GM21390 (cell line): Measurements from ENCODE around the gene DDIT3.

Experiments
- ATAC-seq: cut with Tn5 transposase; IDR thresholded peaks from one replicate; pipeline ENCODE4 v1.9.1; 2021; ENCODE audit not compliant: unreplicated experiment

The DDIT3 gene

DNA sequence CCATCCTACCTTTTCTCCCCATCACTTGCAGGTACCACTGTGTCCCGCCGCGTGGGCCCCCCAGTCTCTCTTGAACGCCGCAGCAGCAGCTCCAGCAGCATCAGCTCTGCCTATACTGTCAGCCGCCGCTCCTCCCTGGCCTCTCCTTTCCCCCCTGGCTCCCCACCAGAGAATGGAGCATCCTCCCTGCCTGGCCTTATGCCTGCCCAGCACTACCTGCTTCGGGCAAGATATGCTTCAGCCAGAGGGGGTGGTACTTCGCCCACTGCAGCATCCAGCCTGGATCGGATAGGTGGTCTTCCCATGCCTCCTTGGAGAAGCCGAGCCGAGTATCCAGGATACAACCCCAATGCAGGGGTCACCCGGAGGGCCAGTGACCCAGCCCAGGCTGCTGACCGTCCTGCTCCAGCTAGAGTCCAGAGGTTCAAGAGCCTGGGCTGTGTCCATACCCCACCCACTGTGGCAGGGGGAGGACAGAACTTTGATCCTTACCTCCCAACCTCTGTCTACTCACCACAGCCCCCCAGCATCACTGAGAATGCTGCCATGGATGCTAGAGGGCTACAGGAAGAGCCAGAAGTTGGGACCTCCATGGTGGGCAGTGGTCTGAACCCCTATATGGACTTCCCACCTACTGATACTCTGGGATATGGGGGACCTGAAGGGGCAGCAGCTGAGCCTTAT is 49.9 kb downstream of the DDIT3 start:
- no peak for ATAC-seq

DNA sequence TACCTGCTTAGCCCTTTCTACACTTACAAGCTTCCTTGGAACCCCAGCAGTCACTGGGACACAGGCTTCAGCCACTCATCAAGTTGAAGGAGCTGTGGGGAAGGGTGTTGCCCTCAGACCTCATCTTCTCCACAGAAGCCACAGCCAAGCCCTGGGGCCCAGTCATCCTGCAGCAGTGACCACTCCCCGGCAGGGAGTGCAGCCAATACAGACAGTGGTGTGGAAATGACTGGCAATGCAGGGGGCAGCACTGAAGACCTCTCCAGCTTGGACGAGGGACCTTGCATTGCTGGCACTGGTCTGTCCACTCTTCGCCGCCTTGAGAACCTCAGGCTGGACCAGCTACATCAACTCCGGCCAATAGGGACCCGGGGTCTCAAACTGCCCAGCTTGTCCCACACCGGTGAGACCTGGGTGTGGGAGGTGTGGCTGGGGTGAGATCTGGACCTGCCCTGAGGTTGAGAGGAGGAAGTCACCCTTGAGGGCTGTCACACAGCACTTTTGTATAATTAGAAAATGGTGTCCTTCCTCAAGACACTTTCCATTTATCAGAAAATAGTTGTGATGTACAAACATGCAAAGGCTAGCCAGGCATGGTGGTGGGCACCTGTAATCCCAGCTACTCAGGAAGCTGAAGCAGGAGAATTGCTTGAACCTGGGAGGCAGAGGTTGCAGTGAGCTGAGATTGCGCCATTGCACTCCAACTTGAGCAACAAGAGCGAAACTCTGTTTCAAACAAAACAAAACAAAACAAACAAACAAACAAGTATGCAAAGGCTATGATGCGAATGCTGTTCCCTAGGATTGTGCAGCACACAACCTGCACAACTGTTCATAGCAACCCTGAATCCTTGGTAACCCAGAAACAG is 50.8 kb downstream of the DDIT3 start:
- ATAC-seq, result no peak

DNA sequence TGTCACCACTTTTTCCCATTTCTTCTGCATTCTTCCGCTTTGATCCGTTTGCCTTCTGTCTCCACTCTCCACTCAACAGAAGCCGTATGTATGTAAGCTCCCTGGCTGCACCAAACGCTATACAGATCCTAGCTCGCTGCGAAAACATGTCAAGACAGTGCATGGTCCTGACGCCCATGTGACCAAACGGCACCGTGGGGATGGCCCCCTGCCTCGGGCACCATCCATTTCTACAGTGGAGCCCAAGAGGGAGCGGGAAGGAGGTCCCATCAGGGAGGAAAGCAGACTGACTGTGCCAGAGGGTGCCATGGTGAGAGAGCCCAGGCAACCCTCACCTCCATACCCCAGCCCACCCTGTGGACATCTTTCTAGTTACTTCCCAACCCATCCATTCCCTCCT is 52.4 kb downstream of the DDIT3 start:
- ATAC-seq, result no peak

DNA sequence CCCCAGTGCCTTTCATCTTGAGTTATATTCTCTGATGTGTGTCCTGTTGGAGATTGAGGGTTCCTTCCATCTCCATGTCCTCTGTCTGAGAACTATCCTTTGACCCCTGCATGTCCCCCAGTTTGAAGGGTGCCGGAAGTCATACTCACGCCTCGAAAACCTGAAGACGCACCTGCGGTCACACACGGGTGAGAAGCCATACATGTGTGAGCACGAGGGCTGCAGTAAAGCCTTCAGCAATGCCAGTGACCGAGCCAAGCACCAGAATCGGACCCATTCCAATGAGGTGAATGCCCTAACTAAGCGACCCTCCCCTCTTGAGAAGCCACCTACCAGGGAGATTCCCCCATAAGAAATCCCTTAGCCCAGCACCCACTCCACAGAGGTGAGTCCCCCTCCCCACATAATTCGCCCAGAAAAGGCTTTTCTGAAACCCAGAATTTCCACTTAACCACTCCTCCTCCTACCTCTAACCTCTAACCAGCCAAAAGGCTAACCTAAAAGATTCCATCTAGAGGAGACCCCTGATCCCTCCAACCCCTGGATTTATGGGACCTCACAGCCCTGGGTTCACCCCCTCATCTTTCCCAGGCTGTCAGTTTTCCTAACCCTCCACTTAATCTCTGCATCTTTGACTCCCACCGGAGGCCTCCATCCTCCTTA is 53.0 kb downstream of the DDIT3 start:
- ATAC-seq, result no peak
